C4-2B (cell line): ENCODE data around the gene TIMM10B.

Source experiments
- ZFX ChIP-seq: fragments of 450-650 bp; IDR thresholded peaks from 2 replicates; pipeline ENCODE4 v1.6.1; 2017
- TF ChIP-seq, protein P1 (sequence below): fragments of 450-650 bp; conservative IDR thresholded peaks from 2 replicates; pipeline ENCODE4 v1.5.1; 2017; ENCODE audit warnings: mild to moderate bottlenecking

GRCh38 chr11:6472934-6473333, 8.4 kb upstream of the TIMM10B start:
- TF ChIP-seq, protein P1, sequence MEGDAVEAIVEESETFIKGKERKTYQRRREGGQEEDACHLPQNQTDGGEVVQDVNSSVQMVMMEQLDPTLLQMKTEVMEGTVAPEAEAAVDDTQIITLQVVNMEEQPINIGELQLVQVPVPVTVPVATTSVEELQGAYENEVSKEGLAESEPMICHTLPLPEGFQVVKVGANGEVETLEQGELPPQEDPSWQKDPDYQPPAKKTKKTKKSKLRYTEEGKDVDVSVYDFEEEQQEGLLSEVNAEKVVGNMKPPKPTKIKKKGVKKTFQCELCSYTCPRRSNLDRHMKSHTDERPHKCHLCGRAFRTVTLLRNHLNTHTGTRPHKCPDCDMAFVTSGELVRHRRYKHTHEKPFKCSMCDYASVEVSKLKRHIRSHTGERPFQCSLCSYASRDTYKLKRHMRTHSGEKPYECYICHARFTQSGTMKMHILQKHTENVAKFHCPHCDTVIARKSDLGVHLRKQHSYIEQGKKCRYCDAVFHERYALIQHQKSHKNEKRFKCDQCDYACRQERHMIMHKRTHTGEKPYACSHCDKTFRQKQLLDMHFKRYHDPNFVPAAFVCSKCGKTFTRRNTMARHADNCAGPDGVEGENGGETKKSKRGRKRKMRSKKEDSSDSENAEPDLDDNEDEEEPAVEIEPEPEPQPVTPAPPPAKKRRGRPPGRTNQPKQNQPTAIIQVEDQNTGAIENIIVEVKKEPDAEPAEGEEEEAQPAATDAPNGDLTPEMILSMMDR: no peak
- no peak for TF ChIP-seq ZFX
